HepG2 (cell line): ENCODE data around the gene USP5. TPM values are rescaled to one million over a fixed set of nuclear protein-coding genes. Genes with fewer than 3 reads are reported as not detected.
A peak's percentile ranks its signal among the peaks of the same experiment; 100 is the strongest.

ENCODE experiments used
- ATAC-seq: fragments of 200-7000 bp; cut with Tn5 transposase; 3 replicates; pipeline ENCODE4 v1.9.1; 2020; ENCODE audit warnings: mild to moderate bottlenecking, moderate library complexity
- BruUV-seq: library from RNA; stranded (reverse); fragments of 400-500 nt; replicated peaks from 2 replicates; lab custom pipeline; 2021; lab: Mats Ljungman, UMichigan
- CTCF ChIA-PET: fragments of 300-600 bp; formaldehyde crosslinking; extraction: SDS; loops from one replicate; lab custom pipeline; 2021; ENCODE audit warnings: low total read pairs, inconsistent platforms, low intra/inter-chr PET ratio; lab: Yijun Ruan, JAX
- POLR2A ChIA-PET: fragments of 350-600 bp; sonication (Branson Sonifier 250); formaldehyde crosslinking; loops from one replicate; lab custom pipeline; 2020; ENCODE audit warnings: antibody characterized with exemption, inconsistent platforms; lab: Yijun Ruan, JAX
- DNase-seq: peaks from one replicate; pipeline ENCODE4 v3.0.0-alpha.2; 2015; ENCODE audit warnings: low spot score
- FAIRE-seq: peaks from 3 replicates; lab custom pipeline; 2011; peaks lifted over from hg19 to GRCh38; lab: Jason Lieb, UNC
- H2AFZ ChIP-seq: one replicate; pipeline ENCODE4 v1.6.1; 2011; ENCODE audit warnings: low read length, inconsistent platforms
- H3K27ac ChIP-seq: fragments of 300-600 bp; 3 replicates; pipeline ENCODE4 v1.8.0; 2011; ENCODE audit warnings: mixed run types, mild to moderate bottlenecking, mixed read lengths, low read length, inconsistent platforms; ENCODE audit not compliant: insufficient read depth; ENCODE audit errors: extremely low read length
- H3K27me3 ChIP-seq, 2 experiments: fragments of 200-600 bp in 1 of 2; 2 replicates in 1 of 2; 3 replicates in 1 of 2; pipeline versions ENCODE4 v1.6.0 to v1.8.0; 2011; ENCODE audit warnings: low read length in 2 of 2, mild to moderate bottlenecking in 2 of 2, moderate library complexity in 2 of 2, inconsistent platforms in 1 of 2; ENCODE audit not compliant: insufficient read depth in 2 of 2, control insufficient read depth in 1 of 2
- H3K36me3 ChIP-seq, 2 experiments: fragments of 200-600 bp in 1 of 2; replicated peaks in 1 of 2; 2 replicates in 1 of 2; 3 replicates in 1 of 2; pipeline versions ENCODE4 v1.5.1 to v1.8.0; 2011; ENCODE audit warnings: low read length in 2 of 2, inconsistent platforms in 1 of 2; ENCODE audit not compliant: insufficient read depth in 2 of 2, control insufficient read depth in 1 of 2
- H3K4me1 ChIP-seq: 2 replicates; pipeline ENCODE4 v1.5.1; 2012; ENCODE audit warnings: low read length, inconsistent platforms; ENCODE audit not compliant: insufficient read depth
- H3K4me2 ChIP-seq: 2 replicates; pipeline ENCODE4 v1.6.0; 2011; ENCODE audit warnings: low read depth, low read length, inconsistent platforms
- H3K4me3 ChIP-seq, 3 experiments: fragments of 200-600 bp in 1 of 3; sonication (generic), shearing (Covaris generic) in 1 of 3; replicated peaks in 1 of 3; 2 replicates each; pipeline ENCODE4 v1.5.1; 2011 to 2016; ENCODE audit warnings: low read length in 3 of 3, inconsistent platforms in 2 of 3, low read depth in 2 of 3, mild to moderate bottlenecking in 2 of 3, control low read depth in 1 of 3, mixed read lengths in 1 of 3; ENCODE audit not compliant: insufficient read depth in 1 of 3
- H3K79me2 ChIP-seq: one replicate; pipeline ENCODE4 v1.6.1; 2011; ENCODE audit warnings: low read length, inconsistent platforms; ENCODE audit not compliant: insufficient read depth
- H3K9ac ChIP-seq: 2 replicates; pipeline ENCODE4 v1.6.0; 2011; ENCODE audit warnings: mild to moderate bottlenecking, low read depth, low read length, inconsistent platforms; ENCODE audit not compliant: insufficient read depth
- H3K9me3 ChIP-seq: 2 replicates; pipeline ENCODE4 v1.5.1; 2012; ENCODE audit warnings: mild to moderate bottlenecking, low read length
- H4K20me1 ChIP-seq: 2 replicates; pipeline ENCODE4 v1.6.0; 2011; ENCODE audit warnings: inconsistent platforms, mild to moderate bottlenecking, low read length, moderate library complexity; ENCODE audit not compliant: insufficient read depth
- AGO1 ChIP-seq: fragments of 200-400 bp; formaldehyde crosslinking; IDR thresholded peaks from 2 replicates; pipeline ENCODE4 v1.6.1; 2017; ENCODE audit warnings: mild to moderate bottlenecking, low read depth, low read length, moderate library complexity; ENCODE audit not compliant: poor library complexity, severe bottlenecking
- FOXC1 ChIP-seq: sonication (generic); formaldehyde crosslinking; IDR thresholded peaks from 2 replicates; pipeline ENCODE4 v1.8.0; 2022; ENCODE audit warnings: mild to moderate bottlenecking, missing genetic modification reagents, borderline replicate concordance
- HDAC1 ChIP-seq: sonication (generic); formaldehyde crosslinking; IDR thresholded peaks from 2 replicates; pipeline ENCODE4 v1.5.1; 2020; ENCODE audit warnings: mild to moderate bottlenecking, missing genetic modification reagents
- KLF11 ChIP-seq: IDR thresholded peaks from 2 replicates; pipeline ENCODE4 v1.6.1; 2016; ENCODE audit warnings: missing compliant biosample characterization
- RARG ChIP-seq: sonication (generic); formaldehyde crosslinking; IDR thresholded peaks from 2 replicates; pipeline ENCODE4 v1.4.0; 2020; ENCODE audit warnings: low read depth, mild to moderate bottlenecking, missing genetic modification reagents
- SOX13 ChIP-seq, 3 experiments: fragments of 450-650 bp in 1 of 3; sonication (generic) in 1 of 3; formaldehyde crosslinking in 1 of 3; IDR thresholded peaks in 2 of 3; conservative IDR thresholded peaks in 1 of 3; 2 replicates each; pipeline versions ENCODE4 v1.5.0 to v1.6.1; 2016 to 2020; ENCODE audit warnings: antibody characterized with exemption in 1 of 3, mild to moderate bottlenecking in 1 of 3, missing compliant biosample characterization in 1 of 3, missing genetic modification reagents in 1 of 3, moderate library complexity in 1 of 3
- ZNF577 ChIP-seq: sonication (generic); formaldehyde crosslinking; IDR thresholded peaks from 2 replicates; pipeline ENCODE4 v1.4.0; 2020; ENCODE audit warnings: mild to moderate bottlenecking, low read depth, missing genetic modification reagents, borderline replicate concordance
- ZSCAN20 ChIP-seq: sonication (generic); formaldehyde crosslinking; IDR thresholded peaks from 2 replicates; pipeline ENCODE4 v1.4.0; 2020; ENCODE audit warnings: missing genetic modification reagents, mild to moderate bottlenecking, borderline replicate concordance
- WGBS: methylation state at CpG from one replicate; pipeline ENCODE4 v1.1.6; 2017; ENCODE audit warnings: low lambda C conversion rate; 5-methylcytosine and 5-hydroxymethylcytosine counted together
- in situ Hi-C: cut with HindIII; loops from 2 replicates; pipeline ENCODE4 v1.10.0; 2017; ENCODE audit warnings: low pct_unique_long_range_greater_than_20kb; ENCODE audit not compliant: extremely low pct_ligation_motif_present
- intact Hi-C: fragments of 100-400 bp; cut with micrococcal nuclease; formaldehyde crosslinking; loops from one replicate; pipeline ENCODE4 v1.10.0; 2022; ENCODE audit not compliant: unreplicated experiment
- polyA plus RNA-seq, 8 experiments: library from polyadenylated mRNA; depleted of rRNA in 3 of 8; stranded (reverse) in 7 of 8; unstranded in 1 of 8; fragments of >200 nt; fragmentation: Illumina TruSeq in 4 of 8; extraction: Trizol in 4 of 8; gene quantifications; 2 replicates each; pipeline versions ENCODE4 v1.2.1 to v1.2.3, GENCODE V29; 2011 to 2016; ENCODE audit warnings: low read depth in 4 of 8, missing spikeins in 1 of 8, mixed read lengths in 1 of 8; ENCODE audit not compliant: insufficient read depth in 1 of 8
- total RNA-seq, 5 experiments: library from RNA; depleted of rRNA; stranded (reverse); fragments of >200 nt; fragmentation: Illumina TruSeq; extraction: Trizol; gene quantifications; 2 replicates each; pipeline ENCODE4 v1.2.3, GENCODE V29; 2016; ENCODE audit warnings: low read depth in 1 of 5
- TF ChIP-seq, protein P1 (sequence below): sonication (generic); formaldehyde crosslinking; IDR thresholded peaks from 2 replicates; pipeline ENCODE4 v1.5.0; 2020; ENCODE audit warnings: missing genetic modification reagents
- TF ChIP-seq, protein P2 (sequence below): sonication (generic); formaldehyde crosslinking; IDR thresholded peaks from 2 replicates; pipeline ENCODE4 v1.4.0; 2020; ENCODE audit warnings: missing genetic modification reagents
- TF ChIP-seq, protein P3 (sequence below): sonication (generic); formaldehyde crosslinking; IDR thresholded peaks from 2 replicates; pipeline ENCODE4 v1.5.0; 2020; ENCODE audit warnings: missing genetic modification reagents

The USP5 gene
- total and polyA plus RNA-seq, 2 of the 13 experiments (the other 11 are each of a cell fraction or from before 2014, with no cell fraction given), result 39.6 to 56.0 TPM

DNA sequence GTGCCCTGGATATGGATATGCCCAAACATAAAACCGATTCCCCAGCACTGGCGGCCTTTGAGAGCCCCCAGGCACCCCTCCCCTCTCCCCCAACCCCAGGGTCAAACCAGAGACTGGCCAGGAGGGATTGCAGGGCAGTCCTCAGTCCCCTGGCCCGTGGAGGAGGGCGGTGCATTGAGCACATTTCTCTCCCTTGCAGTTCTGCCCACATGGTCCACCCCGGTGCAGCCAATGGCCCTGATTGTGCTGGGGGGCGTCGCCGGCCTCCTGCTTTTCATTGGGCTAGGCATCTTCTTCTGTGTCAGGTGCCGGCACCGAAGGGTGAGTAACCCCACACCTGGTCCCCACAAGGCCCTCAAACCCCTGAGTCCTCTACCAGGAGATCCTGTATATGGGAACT lies 33.7 kb upstream of the USP5 start (continued):
- TF ChIP-seq KLF11 (CRISPR knock-in tag), result no peak
- TF ChIP-seq AGO1, result peak; percentile 73
- TF ChIP-seq ZSCAN20, result no peak
- TF ChIP-seq ZNF577 (CRISPR knock-in tag), result no peak
- no peak for TF ChIP-seq SOX13 (IDR thresholded peaks at IDR 0.05)
- TF ChIP-seq SOX13 (CRISPR knock-in tag; conservative IDR thresholded peaks at IDR 0.05 in 1 of 2, IDR thresholded peaks at IDR 0.05 in 1 of 2), result no peak
- no peak for TF ChIP-seq HDAC1 (CRISPR knock-in tag)
- TF ChIP-seq RARG (CRISPR knock-in tag), result no peak
- TF ChIP-seq FOXC1 (CRISPR knock-in tag), result no peak
- TF ChIP-seq, protein P1, sequence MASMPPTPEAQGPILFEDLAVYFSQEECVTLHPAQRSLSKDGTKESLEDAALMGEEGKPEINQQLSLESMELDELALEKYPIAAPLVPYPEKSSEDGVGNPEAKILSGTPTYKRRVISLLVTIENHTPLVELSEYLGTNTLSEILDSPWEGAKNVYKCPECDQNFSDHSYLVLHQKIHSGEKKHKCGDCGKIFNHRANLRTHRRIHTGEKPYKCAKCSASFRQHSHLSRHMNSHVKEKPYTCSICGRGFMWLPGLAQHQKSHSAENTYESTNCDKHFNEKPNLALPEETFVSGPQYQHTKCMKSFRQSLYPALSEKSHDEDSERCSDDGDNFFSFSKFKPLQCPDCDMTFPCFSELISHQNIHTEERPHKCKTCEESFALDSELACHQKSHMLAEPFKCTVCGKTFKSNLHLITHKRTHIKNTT (CRISPR knock-in tag), result no peak

DNA sequence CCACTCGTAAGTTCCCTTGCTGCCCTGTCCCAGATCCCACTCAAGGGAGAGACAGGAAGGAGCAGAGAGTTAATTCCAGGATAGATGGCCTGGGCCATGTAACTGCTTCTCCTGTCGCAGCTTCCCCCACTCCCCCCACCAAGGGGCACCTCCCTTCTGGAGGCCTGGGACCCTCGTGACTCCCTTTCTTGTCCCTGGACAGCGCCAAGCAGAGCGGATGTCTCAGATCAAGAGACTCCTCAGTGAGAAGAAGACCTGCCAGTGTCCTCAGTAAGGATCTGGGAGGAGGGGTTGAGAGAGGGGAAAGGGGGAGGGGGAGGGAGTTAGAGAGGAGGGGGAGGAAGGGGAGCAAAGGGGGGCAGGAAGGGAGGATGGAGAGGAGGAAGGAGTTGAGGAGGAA lies 33.3 kb upstream of the USP5 start:
- Histone ChIP-seq H3K9me3 (no peaks in the 10 kb centered on the region), H3K27me3 (peaks cover 7 to 34% of the 10 kb centered on the region in 2 experiments; a peak in 4 of 5 replicates), H3K9ac (no peak overlapping the region), H3K4me1 (peaks cover 42% of the 10 kb centered on the region), H3K79me2 (no peaks in the 10 kb centered on the region), H3K36me3 (no peaks in the 10 kb centered on the region), H4K20me1 (no peaks in the 10 kb centered on the region), H2AFZ (no peak overlapping the region), H3K4me3 (no peak overlapping the region)
- ChIA-PET CTCF (no interaction called here), POLR2A (no interaction called here)
- FAIRE-seq (no peak), DNase-seq (no peak), ATAC-seq (no peak)
- intact Hi-C loops, result no loop called here
- 75% methylated on average over 4 of the region's 5 CpGs for WGBS
- no TSS peak for BruUV-seq
- TF ChIP-seq, protein P2, sequence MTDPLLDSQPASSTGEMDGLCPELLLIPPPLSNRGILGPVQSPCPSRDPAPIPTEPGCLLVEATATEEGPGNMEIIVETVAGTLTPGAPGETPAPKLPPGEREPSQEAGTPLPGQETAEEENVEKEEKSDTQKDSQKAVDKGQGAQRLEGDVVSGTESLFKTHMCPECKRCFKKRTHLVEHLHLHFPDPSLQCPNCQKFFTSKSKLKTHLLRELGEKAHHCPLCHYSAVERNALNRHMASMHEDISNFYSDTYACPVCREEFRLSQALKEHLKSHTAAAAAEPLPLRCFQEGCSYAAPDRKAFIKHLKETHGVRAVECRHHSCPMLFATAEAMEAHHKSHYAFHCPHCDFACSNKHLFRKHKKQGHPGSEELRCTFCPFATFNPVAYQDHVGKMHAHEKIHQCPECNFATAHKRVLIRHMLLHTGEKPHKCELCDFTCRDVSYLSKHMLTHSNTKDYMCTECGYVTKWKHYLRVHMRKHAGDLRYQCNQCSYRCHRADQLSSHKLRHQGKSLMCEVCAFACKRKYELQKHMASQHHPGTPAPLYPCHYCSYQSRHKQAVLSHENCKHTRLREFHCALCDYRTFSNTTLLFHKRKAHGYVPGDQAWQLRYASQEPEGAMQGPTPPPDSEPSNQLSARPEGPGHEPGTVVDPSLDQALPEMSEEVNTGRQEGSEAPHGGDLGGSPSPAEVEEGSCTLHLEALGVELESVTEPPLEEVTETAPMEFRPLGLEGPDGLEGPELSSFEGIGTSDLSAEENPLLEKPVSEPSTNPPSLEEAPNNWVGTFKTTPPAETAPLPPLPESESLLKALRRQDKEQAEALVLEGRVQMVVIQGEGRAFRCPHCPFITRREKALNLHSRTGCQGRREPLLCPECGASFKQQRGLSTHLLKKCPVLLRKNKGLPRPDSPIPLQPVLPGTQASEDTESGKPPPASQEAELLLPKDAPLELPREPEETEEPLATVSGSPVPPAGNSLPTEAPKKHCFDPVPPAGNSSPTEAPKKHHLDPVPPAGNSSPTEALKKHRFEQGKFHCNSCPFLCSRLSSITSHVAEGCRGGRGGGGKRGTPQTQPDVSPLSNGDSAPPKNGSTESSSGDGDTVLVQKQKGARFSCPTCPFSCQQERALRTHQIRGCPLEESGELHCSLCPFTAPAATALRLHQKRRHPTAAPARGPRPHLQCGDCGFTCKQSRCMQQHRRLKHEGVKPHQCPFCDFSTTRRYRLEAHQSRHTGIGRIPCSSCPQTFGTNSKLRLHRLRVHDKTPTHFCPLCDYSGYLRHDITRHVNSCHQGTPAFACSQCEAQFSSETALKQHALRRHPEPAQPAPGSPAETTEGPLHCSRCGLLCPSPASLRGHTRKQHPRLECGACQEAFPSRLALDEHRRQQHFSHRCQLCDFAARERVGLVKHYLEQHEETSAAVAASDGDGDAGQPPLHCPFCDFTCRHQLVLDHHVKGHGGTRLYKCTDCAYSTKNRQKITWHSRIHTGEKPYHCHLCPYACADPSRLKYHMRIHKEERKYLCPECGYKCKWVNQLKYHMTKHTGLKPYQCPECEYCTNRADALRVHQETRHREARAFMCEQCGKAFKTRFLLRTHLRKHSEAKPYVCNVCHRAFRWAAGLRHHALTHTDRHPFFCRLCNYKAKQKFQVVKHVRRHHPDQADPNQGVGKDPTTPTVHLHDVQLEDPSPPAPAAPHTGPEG, result no peak
- TF ChIP-seq, protein P3, sequence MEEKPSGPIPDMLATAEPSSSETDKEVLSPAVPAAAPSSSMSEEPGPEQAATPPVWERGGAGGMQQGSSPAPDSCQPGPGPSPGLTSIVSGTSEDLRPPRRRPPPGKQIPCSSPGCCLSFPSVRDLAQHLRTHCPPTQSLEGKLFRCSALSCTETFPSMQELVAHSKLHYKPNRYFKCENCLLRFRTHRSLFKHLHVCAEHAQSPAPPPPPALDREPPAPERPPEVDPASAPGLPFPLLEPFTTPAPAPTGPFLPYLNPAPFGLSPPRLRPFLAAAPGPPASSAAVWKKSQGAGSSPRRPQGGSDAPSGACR (CRISPR knock-in tag), result no peak
- TF ChIP-seq, all 625 proteins: peak for 0
- H3K4me2 ChIP-seq, result no peak overlapping the region
- no peak overlapping the region for H3K27ac ChIP-seq
- in situ Hi-C loops, result no loop called here
